GM12875 (cell line): ENCODE data around the gene CEACAM18.
"Not testable (repeated sequence)": the region's sequence is repeated elsewhere in the genome, so short reads cannot be mapped to it uniquely, and the experiment has no call there.

Experiments used
- H3K4me3 ChIP-seq: one replicate; pipeline ENCODE4 v1.5.1; 2011; ENCODE audit warnings: low read depth, low read length, control low read depth
- TF ChIP-seq, protein P1 (sequence below): IDR thresholded peaks from 2 replicates; pipeline ENCODE4 v1.5.1; 2011; ENCODE audit warnings: low read depth, mild to moderate bottlenecking, control low read depth, inconsistent platforms, low read length, moderate library complexity, borderline replicate concordance; ENCODE audit not compliant: insufficient read depth

The CEACAM18 gene

DNA sequence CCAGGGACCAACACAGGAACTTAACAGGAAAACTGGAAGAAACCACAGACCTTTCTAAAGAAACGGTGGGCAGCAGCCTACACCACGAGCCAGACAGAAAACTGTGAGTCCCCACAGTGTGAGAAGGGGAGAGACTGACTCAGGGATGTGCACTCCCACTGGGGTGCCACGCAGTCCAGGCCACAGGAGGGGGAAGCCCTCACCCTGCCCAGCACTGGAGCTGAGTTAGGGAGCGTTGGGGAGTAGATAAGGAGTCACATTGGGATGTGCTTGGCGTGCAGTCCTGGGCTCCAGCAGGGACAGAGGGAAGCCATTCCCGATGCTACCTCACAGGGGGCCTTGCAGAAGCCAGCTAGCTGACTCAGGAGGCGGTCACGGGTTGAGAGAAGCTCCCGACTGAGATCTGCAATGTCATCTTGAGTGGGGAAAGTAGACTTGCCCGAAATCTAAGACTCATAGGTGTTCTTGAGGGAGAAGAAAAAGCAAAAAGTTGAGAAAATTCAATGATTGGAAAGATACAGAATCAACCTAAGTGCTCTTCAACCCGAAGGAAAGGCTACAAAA is 37.4 kb upstream of the CEACAM18 start:
- no peak overlapping the region for H3K4me3 ChIP-seq
- TF ChIP-seq, protein P1, sequence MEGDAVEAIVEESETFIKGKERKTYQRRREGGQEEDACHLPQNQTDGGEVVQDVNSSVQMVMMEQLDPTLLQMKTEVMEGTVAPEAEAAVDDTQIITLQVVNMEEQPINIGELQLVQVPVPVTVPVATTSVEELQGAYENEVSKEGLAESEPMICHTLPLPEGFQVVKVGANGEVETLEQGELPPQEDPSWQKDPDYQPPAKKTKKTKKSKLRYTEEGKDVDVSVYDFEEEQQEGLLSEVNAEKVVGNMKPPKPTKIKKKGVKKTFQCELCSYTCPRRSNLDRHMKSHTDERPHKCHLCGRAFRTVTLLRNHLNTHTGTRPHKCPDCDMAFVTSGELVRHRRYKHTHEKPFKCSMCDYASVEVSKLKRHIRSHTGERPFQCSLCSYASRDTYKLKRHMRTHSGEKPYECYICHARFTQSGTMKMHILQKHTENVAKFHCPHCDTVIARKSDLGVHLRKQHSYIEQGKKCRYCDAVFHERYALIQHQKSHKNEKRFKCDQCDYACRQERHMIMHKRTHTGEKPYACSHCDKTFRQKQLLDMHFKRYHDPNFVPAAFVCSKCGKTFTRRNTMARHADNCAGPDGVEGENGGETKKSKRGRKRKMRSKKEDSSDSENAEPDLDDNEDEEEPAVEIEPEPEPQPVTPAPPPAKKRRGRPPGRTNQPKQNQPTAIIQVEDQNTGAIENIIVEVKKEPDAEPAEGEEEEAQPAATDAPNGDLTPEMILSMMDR = no peak

DNA sequence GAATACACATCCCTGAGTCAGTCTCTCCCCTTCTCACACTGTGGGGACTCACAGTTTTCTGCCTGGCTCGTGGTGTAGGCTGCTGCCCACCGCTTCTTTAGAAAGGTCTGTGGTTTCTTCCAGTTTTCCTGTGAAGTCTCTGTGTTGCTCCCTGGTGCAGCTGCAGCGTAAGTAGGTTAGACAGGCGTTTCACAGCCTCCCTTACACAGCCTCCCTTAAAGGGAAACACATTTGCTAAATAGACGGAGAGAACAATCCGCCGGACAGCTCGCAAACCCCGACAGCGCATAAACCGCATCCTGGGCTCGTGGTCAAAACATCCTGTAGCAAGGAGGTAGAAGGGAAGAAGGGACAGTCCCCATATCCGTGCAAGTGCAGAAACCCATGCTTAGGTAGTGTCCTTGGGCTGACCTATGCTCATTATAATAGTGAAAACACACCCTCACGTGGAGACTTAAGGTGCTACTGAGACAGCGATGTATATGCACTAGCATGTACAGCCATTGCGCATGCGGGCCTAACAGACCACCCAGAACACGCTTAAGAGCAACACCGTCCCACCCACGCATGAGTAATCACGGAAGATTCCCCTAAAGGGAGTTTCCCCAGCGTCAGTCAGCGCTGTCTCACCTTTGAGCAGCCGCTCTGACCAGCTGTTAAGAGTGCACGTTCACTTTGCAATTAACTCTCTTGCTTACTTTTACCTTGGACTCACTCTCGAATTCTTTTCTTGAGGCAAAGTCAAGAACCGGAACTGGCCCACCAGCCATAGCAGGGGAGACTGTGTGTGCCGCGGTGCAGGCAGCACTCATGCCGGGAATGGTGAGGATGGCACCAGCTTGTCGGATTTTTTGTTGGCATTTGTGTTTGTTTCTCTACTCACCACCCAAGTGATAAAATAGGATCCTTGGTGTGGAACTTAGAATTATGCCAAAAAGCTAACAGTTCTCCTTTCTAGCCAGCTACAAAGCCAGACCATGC is 36.6 kb upstream of the CEACAM18 start:
- no peak overlapping the region for H3K4me3 ChIP-seq
- TF ChIP-seq, protein P1 = no peak

DNA sequence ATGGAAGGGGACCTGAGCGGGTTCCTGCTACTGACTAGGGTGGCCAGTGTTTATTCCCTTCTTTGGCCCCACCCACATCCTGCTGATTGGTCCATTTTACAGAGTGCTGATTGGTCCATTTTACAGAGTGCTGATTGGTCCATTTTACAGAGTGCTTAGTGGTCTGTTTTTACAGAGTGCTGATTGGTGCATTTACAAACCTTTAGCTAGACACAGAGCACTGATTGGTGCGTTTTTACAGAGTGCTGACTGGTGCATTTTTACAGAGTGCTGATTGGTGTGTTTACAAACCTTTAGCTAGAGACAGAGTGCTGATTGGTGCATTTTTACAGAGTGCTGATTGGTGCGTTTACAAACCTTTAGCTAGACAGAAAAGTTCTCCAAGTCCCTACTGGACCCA is 30.8 kb upstream of the CEACAM18 start:
- not testable (repeated sequence) for H3K4me3 ChIP-seq

DNA sequence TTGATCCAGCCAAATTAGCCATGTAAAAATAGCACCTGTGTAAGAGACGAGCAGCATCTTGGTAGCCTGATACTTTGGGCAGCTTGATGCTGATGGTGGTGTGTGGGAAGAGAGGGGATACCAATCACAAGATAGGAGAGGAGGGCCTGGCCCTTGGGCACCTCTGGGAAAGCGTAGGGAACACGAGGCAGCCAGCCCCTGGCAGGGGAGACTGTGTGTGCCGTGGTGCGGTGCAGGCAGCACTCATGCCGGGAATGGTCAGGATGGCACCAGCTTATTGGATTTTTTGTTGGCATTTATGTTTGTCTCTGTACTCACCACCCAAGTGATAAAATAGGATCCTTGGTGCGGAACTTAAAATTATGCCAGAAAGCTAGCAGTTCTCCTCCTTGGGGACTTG is 30.3 kb upstream of the CEACAM18 start:
- no peak overlapping the region for H3K4me3 ChIP-seq
- TF ChIP-seq, protein P1 = no peak

DNA sequence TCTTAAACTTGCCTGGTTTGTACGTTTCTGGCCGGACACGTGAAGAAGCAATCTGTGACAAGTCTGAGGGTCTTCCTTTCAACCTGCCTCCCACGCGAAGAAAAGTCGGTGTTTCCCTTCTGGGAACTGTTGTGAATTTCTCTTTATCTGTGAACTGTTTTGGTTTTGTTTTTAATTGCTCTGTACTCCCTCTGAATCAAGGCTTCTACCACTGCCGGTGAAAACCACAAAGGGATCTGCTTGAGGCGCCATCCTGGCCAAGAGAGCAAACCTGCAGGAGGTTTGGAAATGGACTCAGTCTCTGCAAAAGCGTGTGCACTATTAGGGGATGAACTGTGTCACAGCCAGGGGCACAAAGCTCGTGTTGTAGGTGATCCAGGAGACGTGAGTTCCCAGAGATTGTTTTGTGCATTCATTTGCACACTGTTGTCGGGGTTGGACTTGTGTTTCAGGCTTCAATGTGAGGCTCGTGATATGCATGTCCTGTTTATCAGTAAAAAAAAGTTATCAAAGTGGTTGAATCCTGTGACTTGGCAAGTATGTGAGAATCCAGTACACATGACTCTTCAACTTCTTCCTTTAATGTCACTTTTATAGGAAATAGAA is 29.8 kb upstream of the CEACAM18 start:
- TF ChIP-seq, protein P1 = no peak

DNA sequence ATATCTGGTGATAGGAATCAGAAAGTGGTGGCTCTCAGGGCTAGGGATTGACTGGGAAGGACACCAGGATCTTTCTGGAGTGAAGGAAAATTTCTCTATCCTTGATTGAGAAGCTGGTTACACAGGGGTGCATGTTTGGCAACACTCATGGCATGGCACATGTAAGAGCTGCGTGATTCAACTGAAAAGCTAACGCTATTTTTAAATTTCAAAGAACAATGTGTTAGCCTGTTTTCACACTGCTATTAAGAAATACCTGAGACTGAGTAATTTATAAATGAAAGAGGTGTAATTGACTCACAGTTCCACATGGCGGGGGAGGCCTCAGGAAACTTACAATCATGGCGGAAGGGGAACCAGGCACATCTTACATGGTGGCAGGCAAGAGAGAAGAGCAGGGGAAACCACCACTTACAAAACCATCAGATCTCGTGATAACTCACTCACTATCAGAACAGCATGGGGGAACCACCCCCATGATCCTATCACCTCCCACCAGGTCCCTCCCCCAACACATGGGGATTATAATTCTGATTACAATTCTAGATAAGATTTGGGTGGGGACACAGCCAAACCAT is 27.5 kb upstream of the CEACAM18 start:
- TF ChIP-seq, protein P1 = no peak
- no peak overlapping the region for H3K4me3 ChIP-seq

More for the DNA sequence above, 29.8 kb upstream of the CEACAM18 start:
- no peak overlapping the region for H3K4me3 ChIP-seq

DNA sequence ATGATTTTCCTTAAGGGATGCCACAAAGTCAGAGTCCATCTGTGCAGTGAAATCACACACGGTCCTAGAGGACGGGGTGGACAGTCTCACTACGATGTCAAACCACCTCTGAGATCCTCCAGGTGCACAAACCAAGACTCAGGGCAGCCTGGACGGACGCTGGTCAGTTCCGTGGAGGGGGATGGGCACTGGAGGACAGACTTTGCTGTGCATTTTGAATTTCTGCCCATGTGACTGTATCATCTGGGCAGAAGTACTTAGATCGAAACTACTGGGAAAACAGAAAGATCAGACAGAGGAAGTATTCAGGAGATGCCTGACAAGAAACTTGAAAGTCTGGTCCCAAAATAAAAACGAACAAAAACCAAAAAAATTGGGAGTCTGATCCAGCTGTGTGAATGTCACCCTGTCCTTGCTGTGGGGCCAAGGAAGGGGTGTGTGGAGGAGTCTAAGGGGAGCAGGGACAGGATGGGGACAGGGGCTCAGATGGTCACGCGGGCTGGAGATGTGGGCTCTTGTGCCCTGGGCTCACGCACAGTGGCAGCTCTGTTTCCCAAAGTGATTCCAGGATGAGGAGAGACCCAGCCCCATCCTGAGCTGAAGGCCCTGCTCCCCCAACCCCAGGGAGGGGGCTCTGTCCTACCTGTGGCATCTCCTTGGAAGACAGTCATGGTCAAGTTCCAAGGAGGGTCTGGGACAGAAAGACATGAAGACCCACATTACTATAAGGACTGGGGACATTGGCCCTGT is 21.6 kb upstream of the CEACAM18 start:
- no peak overlapping the region for H3K4me3 ChIP-seq
- TF ChIP-seq, protein P1 = no peak
